ENCODE data around the gene NEDD8. TPM values are rescaled to one million over a fixed set of nuclear protein-coding genes. Genes with fewer than 3 reads are reported as not detected.

NEDD8 gene
- total RNA-seq, 1 experiment from 2014 or later = 178 TPM

DNA sequence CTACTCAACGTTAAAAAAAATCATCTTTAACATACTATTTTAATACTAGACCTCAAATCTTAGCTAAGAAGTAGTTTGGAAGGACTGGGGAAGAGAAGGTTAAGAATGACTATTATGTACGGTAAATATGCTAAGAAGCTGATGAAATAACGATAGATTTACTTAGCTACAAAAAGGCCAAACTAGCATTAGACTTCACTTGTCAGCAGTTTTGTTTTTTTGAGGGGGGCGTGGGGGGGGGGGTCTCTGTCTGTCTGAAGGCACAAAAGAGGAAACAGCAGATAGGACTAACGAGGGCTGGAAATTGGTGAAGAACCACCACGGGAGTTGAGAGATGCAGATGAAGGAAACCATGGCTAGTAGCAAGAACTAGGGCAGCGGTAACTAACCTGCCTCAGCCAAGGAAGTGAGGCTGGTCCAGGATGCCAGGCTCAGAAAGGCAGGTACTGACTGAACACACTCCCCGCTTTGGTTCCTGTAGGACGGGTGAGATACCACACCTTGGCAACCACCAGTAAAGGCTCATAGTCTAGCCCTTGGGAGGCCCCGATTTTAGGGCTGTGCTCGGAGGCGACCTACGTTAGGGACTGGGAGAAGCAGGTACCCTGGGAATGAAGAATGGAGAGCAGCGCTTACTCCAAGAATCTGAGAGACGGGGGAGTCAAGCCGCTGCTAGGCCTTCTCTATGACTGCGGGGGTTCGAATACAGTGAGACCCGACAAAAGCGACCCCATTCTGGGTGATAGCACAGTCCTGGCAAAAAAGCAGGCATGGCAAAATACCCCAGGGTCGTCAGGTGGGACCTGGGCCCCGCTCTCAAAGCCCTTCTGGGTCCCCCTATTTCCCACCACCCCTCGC is 675 bp downstream of the NEDD8 start (continued):
- peak; percentile 50 for TF ChIP-seq POLR2AphosphoS5 (IDR thresholded peaks at IDR 0.05; ENCODE audit: low read depth, low read length)
- TF ChIP-seq, protein P1, sequence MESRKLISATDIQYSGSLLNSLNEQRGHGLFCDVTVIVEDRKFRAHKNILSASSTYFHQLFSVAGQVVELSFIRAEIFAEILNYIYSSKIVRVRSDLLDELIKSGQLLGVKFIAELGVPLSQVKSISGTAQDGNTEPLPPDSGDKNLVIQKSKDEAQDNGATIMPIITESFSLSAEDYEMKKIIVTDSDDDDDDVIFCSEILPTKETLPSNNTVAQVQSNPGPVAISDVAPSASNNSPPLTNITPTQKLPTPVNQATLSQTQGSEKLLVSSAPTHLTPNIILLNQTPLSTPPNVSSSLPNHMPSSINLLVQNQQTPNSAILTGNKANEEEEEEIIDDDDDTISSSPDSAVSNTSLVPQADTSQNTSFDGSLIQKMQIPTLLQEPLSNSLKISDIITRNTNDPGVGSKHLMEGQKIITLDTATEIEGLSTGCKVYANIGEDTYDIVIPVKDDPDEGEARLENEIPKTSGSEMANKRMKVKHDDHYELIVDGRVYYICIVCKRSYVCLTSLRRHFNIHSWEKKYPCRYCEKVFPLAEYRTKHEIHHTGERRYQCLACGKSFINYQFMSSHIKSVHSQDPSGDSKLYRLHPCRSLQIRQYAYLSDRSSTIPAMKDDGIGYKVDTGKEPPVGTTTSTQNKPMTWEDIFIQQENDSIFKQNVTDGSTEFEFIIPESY (IDR thresholded peaks at IDR 0.05; ENCODE audit: extremely low read depth, insufficient replicate concordance, low read length) = no peak

DNA sequence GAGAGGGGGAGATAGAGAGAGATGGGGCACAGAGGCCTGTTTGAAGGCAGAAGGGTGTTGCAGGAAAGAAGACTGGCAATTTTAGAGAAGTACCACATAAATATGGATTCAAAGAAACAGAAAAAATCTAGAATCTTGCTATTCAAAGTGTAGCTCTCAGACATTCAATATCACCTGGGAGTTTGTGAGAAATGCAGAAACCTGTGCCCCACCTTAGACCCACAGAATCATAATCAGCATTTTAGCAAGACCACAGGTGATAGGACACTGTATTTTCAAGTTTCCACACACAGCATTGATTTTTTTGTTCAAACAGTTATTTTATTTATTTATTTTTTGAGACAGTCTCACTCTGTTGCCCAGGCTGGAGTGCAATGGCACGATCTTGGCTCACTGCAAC is 3.3 kb downstream of the NEDD8 start:
- Histone ChIP-seq H3K9me2 (ENCODE audit: insufficient read depth) (no peaks in the 10 kb centered on the region), H3K4me1 (ENCODE audit: control insufficient read depth in 1 of 2, insufficient read depth in 2 of 2, low read length in 2 of 2) (peaks cover 13 to 21% of the 10 kb centered on the region in 2 experiments), H4K20me1 (ENCODE audit: insufficient read depth) (no peaks in the 10 kb centered on the region), H3K79me2 (ENCODE audit: insufficient read depth, low read length) (peaks cover 88% of the 10 kb centered on the region), H3K9ac (ENCODE audit: low read length) (no peak overlapping the region), H3K27ac (ENCODE audit: low read depth, low read length) (no peak overlapping the region), H3K27me3 (ENCODE audit: insufficient read depth, low read length) (no peaks in the 10 kb centered on the region), H3K4me2 (ENCODE audit: low read length) (no peak overlapping the region), H3K4me3 (replicated peaks in 1 of 2; ENCODE audit: low read depth in 1 of 2, low read length in 2 of 2) (no peak overlapping the region), H3K36me3 (ENCODE audit: control insufficient read depth in 1 of 2, insufficient read depth in 2 of 2, low read length in 2 of 2) (peaks cover 4 to 10% of the 10 kb centered on the region in 2 experiments; a peak in 3 of 4 replicates), H2AFZ (ENCODE audit: low read depth, low read length, poor library complexity, severe bottlenecking) (no peak overlapping the region), H3K9me3 (ENCODE audit: control insufficient read depth in 1 of 2, insufficient read depth in 1 of 2, low read depth in 1 of 2, low read length in 2 of 2) (no peaks in the 10 kb centered on the region)
- intact Hi-C loops (cut with micrococcal nuclease) = no loop called here
- ChIA-PET POLR2A (interaction anchor here (0.9 kb wide), 1 partner anchor 13 kb away, joined by 3 read pairs; the partner anchor contains the start of gene MDP1), CTCF (interaction anchor here (1.2 kb wide), 1 partner anchor 13 kb away, joined by 4 read pairs; the partner anchor contains the start of gene MDP1), RAD21 (ENCODE audit: low non-redundant PET in 1 of 2, low total read pairs in 2 of 2, uncharacterized antibody in 2 of 2, unreplicated experiment in 2 of 2) (no interaction called here)
- DNase-seq (ENCODE audit: low read depth, low spot score) = no peak
- no peak for ATAC-seq
- no TSS peak for BruUV-seq (replicated peaks)
- TF ChIP-seq TCF7L2 (IDR thresholded peaks at IDR 0.05; ENCODE audit: borderline replicate concordance, extremely low read depth, insufficient read depth, insufficient read length) (no peak), JUND (IDR thresholded peaks at IDR 0.05) (no peak), EZH2phosphoT487 (IDR thresholded peaks at IDR 0.05; ENCODE audit: borderline replicate concordance) (no peak), CTCF (IDR thresholded peaks at IDR 0.05 in 2 of 3, conservative IDR thresholded peaks at IDR 0.05 in 1 of 3; ENCODE audit: borderline replicate concordance in 1 of 3, insufficient read depth in 1 of 3, low read depth in 2 of 3, low read length in 2 of 3) (no peak), SIN3A (IDR thresholded peaks at IDR 0.05; ENCODE audit: low read depth) (no peak), MAX (IDR thresholded peaks at IDR 0.05) (no peak), RAD21 (IDR thresholded peaks at IDR 0.05; ENCODE audit: low read depth) (no peak), POLR2A (IDR thresholded peaks at IDR 0.05; ENCODE audit: borderline replicate concordance, extremely low read depth, insufficient read depth, insufficient read length) (no peak), YY1 (IDR thresholded peaks at IDR 0.05; ENCODE audit: extremely low read depth, insufficient replicate concordance, low read depth, low read length) (no peak), CEBPB (IDR thresholded peaks at IDR 0.05; ENCODE audit: low read depth) (no peak), ZNF274 (IDR thresholded peaks at IDR 0.05; ENCODE audit: low read depth, low read length) (no peak), SRF (IDR thresholded peaks at IDR 0.05; ENCODE audit: low read depth) (no peak)
- TF ChIP-seq, protein P2, sequence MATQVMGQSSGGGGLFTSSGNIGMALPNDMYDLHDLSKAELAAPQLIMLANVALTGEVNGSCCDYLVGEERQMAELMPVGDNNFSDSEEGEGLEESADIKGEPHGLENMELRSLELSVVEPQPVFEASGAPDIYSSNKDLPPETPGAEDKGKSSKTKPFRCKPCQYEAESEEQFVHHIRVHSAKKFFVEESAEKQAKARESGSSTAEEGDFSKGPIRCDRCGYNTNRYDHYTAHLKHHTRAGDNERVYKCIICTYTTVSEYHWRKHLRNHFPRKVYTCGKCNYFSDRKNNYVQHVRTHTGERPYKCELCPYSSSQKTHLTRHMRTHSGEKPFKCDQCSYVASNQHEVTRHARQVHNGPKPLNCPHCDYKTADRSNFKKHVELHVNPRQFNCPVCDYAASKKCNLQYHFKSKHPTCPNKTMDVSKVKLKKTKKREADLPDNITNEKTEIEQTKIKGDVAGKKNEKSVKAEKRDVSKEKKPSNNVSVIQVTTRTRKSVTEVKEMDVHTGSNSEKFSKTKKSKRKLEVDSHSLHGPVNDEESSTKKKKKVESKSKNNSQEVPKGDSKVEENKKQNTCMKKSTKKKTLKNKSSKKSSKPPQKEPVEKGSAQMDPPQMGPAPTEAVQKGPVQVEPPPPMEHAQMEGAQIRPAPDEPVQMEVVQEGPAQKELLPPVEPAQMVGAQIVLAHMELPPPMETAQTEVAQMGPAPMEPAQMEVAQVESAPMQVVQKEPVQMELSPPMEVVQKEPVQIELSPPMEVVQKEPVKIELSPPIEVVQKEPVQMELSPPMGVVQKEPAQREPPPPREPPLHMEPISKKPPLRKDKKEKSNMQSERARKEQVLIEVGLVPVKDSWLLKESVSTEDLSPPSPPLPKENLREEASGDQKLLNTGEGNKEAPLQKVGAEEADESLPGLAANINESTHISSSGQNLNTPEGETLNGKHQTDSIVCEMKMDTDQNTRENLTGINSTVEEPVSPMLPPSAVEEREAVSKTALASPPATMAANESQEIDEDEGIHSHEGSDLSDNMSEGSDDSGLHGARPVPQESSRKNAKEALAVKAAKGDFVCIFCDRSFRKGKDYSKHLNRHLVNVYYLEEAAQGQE (IDR thresholded peaks at IDR 0.05; ENCODE audit: low read depth) = no peak
- TF ChIP-seq, protein P3, sequence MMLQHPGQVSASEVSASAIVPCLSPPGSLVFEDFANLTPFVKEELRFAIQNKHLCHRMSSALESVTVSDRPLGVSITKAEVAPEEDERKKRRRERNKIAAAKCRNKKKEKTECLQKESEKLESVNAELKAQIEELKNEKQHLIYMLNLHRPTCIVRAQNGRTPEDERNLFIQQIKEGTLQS (IDR thresholded peaks at IDR 0.05) = no peak

Measured in HCT116 (cell line).